Measurements from ENCODE around the gene GALT.

The GALT gene

DNA sequence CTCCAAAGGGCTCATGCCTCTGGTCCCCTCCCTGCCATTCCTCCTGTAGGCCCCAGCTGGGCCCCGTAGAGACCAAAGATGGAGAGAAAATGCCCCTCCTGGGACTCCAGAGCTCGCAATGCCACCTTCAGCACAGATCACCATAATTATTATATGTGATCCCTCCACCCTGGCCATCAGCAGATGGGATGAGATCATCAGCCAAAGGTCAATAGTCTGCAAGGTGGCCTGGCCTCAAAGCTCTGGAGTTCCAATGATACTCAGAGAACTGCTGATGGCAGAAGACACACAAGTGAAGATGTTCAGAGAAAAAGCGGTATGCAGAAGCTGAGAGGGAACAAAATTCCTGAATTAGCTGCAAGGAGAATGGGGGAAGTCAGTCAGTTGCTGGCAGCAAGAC, 39.6 kb upstream of the GALT start:
- H3K9ac ChIP-seq (ENCODE audit: low read length), result no peak overlapping the region
- H3K9me2 ChIP-seq (replicated peaks; ENCODE audit: insufficient read depth, low read length), result no peaks in the 10 kb centered on the region
- no peaks in the 10 kb centered on the region for H4K20me1 ChIP-seq (ENCODE audit: low read depth, low read length)
- H3K4me2 ChIP-seq (ENCODE audit: low read depth, low read length, poor library complexity, severe bottlenecking), result no peak overlapping the region
- no peaks in the 10 kb centered on the region for H3K27me3 ChIP-seq (ENCODE audit: low read length)
- H3K36me3 ChIP-seq (ENCODE audit: low read length), result no peaks in the 10 kb centered on the region
- H3K4me3 ChIP-seq (ENCODE audit: insufficient read depth, low read length, poor library complexity, severe bottlenecking), result no peak overlapping the region
- no peaks in the 10 kb centered on the region for H3K9me3 ChIP-seq (ENCODE audit: insufficient read depth, low read length)
- no peak for TF ChIP-seq EZH2phosphoT487 (conservative IDR thresholded peaks at IDR 0.05; ENCODE audit: low read length)
- TF ChIP-seq, protein P1, sequence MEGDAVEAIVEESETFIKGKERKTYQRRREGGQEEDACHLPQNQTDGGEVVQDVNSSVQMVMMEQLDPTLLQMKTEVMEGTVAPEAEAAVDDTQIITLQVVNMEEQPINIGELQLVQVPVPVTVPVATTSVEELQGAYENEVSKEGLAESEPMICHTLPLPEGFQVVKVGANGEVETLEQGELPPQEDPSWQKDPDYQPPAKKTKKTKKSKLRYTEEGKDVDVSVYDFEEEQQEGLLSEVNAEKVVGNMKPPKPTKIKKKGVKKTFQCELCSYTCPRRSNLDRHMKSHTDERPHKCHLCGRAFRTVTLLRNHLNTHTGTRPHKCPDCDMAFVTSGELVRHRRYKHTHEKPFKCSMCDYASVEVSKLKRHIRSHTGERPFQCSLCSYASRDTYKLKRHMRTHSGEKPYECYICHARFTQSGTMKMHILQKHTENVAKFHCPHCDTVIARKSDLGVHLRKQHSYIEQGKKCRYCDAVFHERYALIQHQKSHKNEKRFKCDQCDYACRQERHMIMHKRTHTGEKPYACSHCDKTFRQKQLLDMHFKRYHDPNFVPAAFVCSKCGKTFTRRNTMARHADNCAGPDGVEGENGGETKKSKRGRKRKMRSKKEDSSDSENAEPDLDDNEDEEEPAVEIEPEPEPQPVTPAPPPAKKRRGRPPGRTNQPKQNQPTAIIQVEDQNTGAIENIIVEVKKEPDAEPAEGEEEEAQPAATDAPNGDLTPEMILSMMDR (IDR thresholded peaks at IDR 0.05; ENCODE audit: insufficient read depth, low read length, poor library complexity, severe bottlenecking), result no peak
- no peak overlapping the region for H2AFZ ChIP-seq (ENCODE audit: low read depth, low read length, severe bottlenecking)
- H3F3A ChIP-seq (ENCODE audit: insufficient read depth), result no peaks in the 10 kb centered on the region
- H3K79me2 ChIP-seq (ENCODE audit: insufficient read depth, low read length), result no peaks in the 10 kb centered on the region
- no peak overlapping the region for H3K27ac ChIP-seq (ENCODE audit: low read depth, low read length)

DNA sequence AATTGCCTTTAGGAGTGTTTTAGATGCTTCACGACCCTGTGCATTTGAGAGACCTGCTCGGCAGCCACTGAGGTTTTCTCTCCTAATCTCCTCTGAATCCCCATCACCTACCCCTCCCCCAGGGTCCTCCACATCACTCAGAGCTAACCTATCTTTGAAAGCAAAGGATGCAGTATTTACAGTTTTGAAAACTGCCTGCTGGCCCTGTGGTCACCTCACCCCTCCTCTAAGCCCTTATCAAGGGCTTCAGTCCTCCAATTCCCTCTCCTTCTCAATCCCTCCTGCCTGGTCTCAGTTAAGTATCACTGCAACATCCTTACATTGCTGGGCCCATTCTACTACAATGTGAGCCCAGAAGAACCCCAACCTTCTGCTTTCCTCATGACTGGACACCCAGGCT, 39.1 kb upstream of the GALT start:
- H3K9ac ChIP-seq (ENCODE audit: low read length), result no peak overlapping the region
- no peak overlapping the region for H3K4me2 ChIP-seq (ENCODE audit: low read depth, low read length, poor library complexity, severe bottlenecking)
- H3K36me3 ChIP-seq (ENCODE audit: low read length), result no peaks in the 10 kb centered on the region
- H3K27ac ChIP-seq (ENCODE audit: low read depth, low read length), result no peak overlapping the region
- H2AFZ ChIP-seq (ENCODE audit: low read depth, low read length, severe bottlenecking), result no peak overlapping the region
- no peaks in the 10 kb centered on the region for H3K27me3 ChIP-seq (ENCODE audit: low read length)
- no peaks in the 10 kb centered on the region for H3F3A ChIP-seq (ENCODE audit: insufficient read depth)
- no peak overlapping the region for H3K4me3 ChIP-seq (ENCODE audit: insufficient read depth, low read length, poor library complexity, severe bottlenecking)
- TF ChIP-seq, protein P1 (IDR thresholded peaks at IDR 0.05; ENCODE audit: insufficient read depth, low read length, poor library complexity, severe bottlenecking), result no peak
- no peaks in the 10 kb centered on the region for H3K9me3 ChIP-seq (ENCODE audit: insufficient read depth, low read length)
- no peaks in the 10 kb centered on the region for H3K9me2 ChIP-seq (replicated peaks; ENCODE audit: insufficient read depth, low read length)
- no peaks in the 10 kb centered on the region for H4K20me1 ChIP-seq (ENCODE audit: low read depth, low read length)
- no peaks in the 10 kb centered on the region for H3K79me2 ChIP-seq (ENCODE audit: insufficient read depth, low read length)

DNA sequence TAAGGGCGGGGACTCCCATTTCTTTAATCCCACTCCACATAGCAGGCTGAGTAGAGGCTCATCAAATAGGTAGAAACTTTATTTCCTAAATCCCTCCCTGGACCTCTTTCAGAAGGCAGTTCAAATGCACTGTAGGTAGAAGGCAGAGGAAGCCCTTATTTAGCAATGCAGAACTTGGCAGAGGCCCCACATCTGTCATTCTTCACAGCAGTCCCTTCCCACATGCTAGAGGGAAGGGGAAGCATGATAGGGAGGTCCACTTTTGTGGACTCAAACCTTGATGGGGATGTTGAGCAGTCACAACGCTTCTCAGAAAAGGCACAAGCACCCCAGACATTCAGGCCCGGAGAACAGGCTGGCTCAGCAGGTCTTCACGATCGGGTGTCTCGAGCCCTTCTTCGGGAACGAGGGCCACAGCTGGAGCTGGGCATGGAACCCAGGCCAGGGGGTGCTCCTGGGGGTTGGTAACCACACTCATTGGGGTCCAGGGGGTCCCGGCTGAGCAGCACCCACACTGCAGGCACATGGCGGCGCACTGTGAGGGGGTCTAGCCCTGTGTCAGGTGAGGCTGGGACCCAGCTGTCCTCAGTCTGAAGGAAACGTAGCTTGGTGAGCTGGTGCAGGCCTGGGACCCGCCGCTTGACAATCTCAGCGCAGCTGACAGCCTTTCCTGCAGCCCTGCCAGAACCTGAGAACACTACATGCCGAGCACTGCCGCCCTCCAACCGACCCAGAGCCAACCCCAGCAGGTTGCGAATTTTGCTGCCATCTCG, 35.9 kb upstream of the GALT start:
- Histone ChIP-seq H3K9me2 (replicated peaks; ENCODE audit: insufficient read depth, low read length) (no peaks in the 10 kb centered on the region), H3K9ac (ENCODE audit: low read length) (peak overlapping the region; percentile 74; the same call in 1 of the 2 replicates), H3K9me3 (ENCODE audit: insufficient read depth, low read length) (no peaks in the 10 kb centered on the region), H3K4me3 (ENCODE audit: insufficient read depth, low read length, poor library complexity, severe bottlenecking) (peak overlapping the region; percentile 61), H4K20me1 (ENCODE audit: low read depth, low read length) (no peaks in the 10 kb centered on the region), H3K4me2 (ENCODE audit: low read depth, low read length, poor library complexity, severe bottlenecking) (peak overlapping the region; percentile 80), H3F3A (ENCODE audit: insufficient read depth) (0 out of 2 replicates have a peak, but pooled peaks cover 7% of the 10 kb centered on the region), H3K27ac (ENCODE audit: low read depth, low read length) (no peak overlapping the region), H3K27me3 (ENCODE audit: low read length) (no peaks in the 10 kb centered on the region), H3K79me2 (ENCODE audit: insufficient read depth, low read length) (no peaks in the 10 kb centered on the region), H2AFZ (ENCODE audit: low read depth, low read length, severe bottlenecking) (no peak overlapping the region), H3K36me3 (ENCODE audit: low read length) (no peaks in the 10 kb centered on the region)
- no peak for TF ChIP-seq EZH2phosphoT487 (conservative IDR thresholded peaks at IDR 0.05; ENCODE audit: low read length)
- TF ChIP-seq, protein P1 (IDR thresholded peaks at IDR 0.05; ENCODE audit: insufficient read depth, low read length, poor library complexity, severe bottlenecking), result no peak
